Tibial artery (tissue), 4 donors: ENCODE measurements around the gene ST3GAL5.

Experiments used
- DNase-seq, 2 donors: peaks; one replicate each; pipeline ENCODE4 v3.0.0-alpha.2; 2019
- H3K27ac ChIP-seq, 2 donors: fragments of 200-600 bp; sonication (generic) in 1 of 2; 1 replicate in 1 of 2; 2 replicates in 1 of 2; pipeline ENCODE4 v1.5.1; 2018 to 2019; ENCODE audit warnings: mild to moderate bottlenecking in 1 of 2
- H3K27me3 ChIP-seq, 2 donors: fragments of 200-600 bp; sonication (generic) in 1 of 2; one replicate each; pipeline versions ENCODE4 v1.5.1 to v1.6.0; 2016 to 2019
- H3K36me3 ChIP-seq, 3 donors: fragments of 200-600 bp; sonication (generic) in 2 of 3; one replicate each; pipeline ENCODE4 v1.5.1; 2016 to 2019; ENCODE audit warnings: mild to moderate bottlenecking in 2 of 3
- H3K4me1 ChIP-seq, 4 donors: fragments of 200-600 bp; sonication (generic) in 2 of 4; 1 replicate in 3 of 4; 2 replicates in 1 of 4; pipeline ENCODE4 v1.5.1; 2016 to 2019
- H3K4me3 ChIP-seq, 2 donors: fragments of 200-600 bp; sonication (generic) in 1 of 2; 1 replicate in 1 of 2; 2 replicates in 1 of 2; pipeline ENCODE4 v1.5.1; 2018 to 2019; ENCODE audit warnings: mild to moderate bottlenecking in 2 of 2
- H3K9me3 ChIP-seq, 3 donors: fragments of 200-600 bp; sonication (generic) in 1 of 3; one replicate each; pipeline ENCODE4 v1.5.1; 2016 to 2019
- CTCF ChIP-seq, 2 experiments: fragments of 200-600 bp in 1 of 2; fragments of 450-650 bp in 1 of 2; IDR thresholded peaks; one replicate each; pipeline ENCODE4 v1.5.1; 2017 to 2019; ENCODE audit warnings: antibody characterized with exemption in 2 of 2, mild to moderate bottlenecking in 1 of 2, moderate library complexity in 1 of 2
- intact Hi-C: fragments of 100-400 bp; cut with DNase I; formaldehyde crosslinking; loops from one replicate; pipeline ENCODE4 v1.15.0; 2023; ENCODE audit warnings: low total_unique reads

The ST3GAL5 gene

GRCh38 chr2:85878719-85879370 lies 9.9 kb downstream of the ST3GAL5 start:
- no peak for TF ChIP-seq CTCF (IDR thresholded peaks at IDR 0.05)

GRCh38 chr2:85875350-85876050 lies 13.3 kb downstream of the ST3GAL5 start:
- intact Hi-C loops: no loop called here
- Histone ChIP-seq H3K36me3 (no peaks in the 10 kb centered on the region), H3K27ac (no peak overlapping the region), H3K27me3 (peaks cover 0 to 4% of the 10 kb centered on the region in 2 donors), H3K9me3 (no peaks in the 10 kb centered on the region), H3K4me1 (no peaks in the 10 kb centered on the region), H3K4me3 (no peak overlapping the region)
- DNase-seq: no peak
- no peak for TF ChIP-seq CTCF (IDR thresholded peaks at IDR 0.05)

More at GRCh38 chr2:85878719-85879370, 9.9 kb downstream of the ST3GAL5 start:
- Histone ChIP-seq H3K36me3 (peaks cover 0 to 3% (median 0%) of the 10 kb centered on the region in 3 donors), H3K4me1 (no peaks in the 10 kb centered on the region), H3K27me3 (no peaks in the 10 kb centered on the region), H3K4me3 (no peak overlapping the region), H3K27ac (no peak overlapping the region), H3K9me3 (no peaks in the 10 kb centered on the region)
- intact Hi-C loops: no loop called here
- no peak for DNase-seq

GRCh38 chr2:85873679-85874078 lies 15.1 kb downstream of the ST3GAL5 start:
- H3K4me1 ChIP-seq: no peaks in the 10 kb centered on the region
- no peaks in the 10 kb centered on the region for H3K36me3 ChIP-seq
- intact Hi-C loops: no loop called here
- no peak for DNase-seq
- no peak overlapping the region for H3K27ac ChIP-seq
- TF ChIP-seq CTCF (IDR thresholded peaks at IDR 0.05): no peak
- H3K9me3 ChIP-seq: no peaks in the 10 kb centered on the region
- H3K27me3 ChIP-seq: peaks cover 0 to 4% of the 10 kb centered on the region in 2 donors
- H3K4me3 ChIP-seq: no peak overlapping the region

GRCh38 chr2:85872536-85873161 lies 16.1 kb downstream of the ST3GAL5 start:
- Histone ChIP-seq H3K4me1 (no peaks in the 10 kb centered on the region), H3K27ac (no peak overlapping the region), H3K27me3 (peaks cover 0 to 4% of the 10 kb centered on the region in 2 donors), H3K36me3 (no peaks in the 10 kb centered on the region), H3K9me3 (no peaks in the 10 kb centered on the region), H3K4me3 (no peak overlapping the region)
- DNase-seq: no peak
- TF ChIP-seq CTCF (IDR thresholded peaks at IDR 0.05): no peak
- intact Hi-C loops: no loop called here

GRCh38 chr2:85871494-85872164 lies 17.2 kb downstream of the ST3GAL5 start:
- no peaks in the 10 kb centered on the region for H3K36me3 ChIP-seq
- no peaks in the 10 kb centered on the region for H3K9me3 ChIP-seq
- TF ChIP-seq CTCF (IDR thresholded peaks at IDR 0.05): no peak
- H3K27me3 ChIP-seq: peaks cover 0 to 4% of the 10 kb centered on the region in 2 donors
- H3K4me1 ChIP-seq: no peaks in the 10 kb centered on the region
- intact Hi-C loops: no loop called here
- H3K4me3 ChIP-seq: no peak overlapping the region
- DNase-seq: no peak
- no peak overlapping the region for H3K27ac ChIP-seq
